Chondrocyte (in vitro differentiated cells): Measurements from ENCODE around the gene DCLRE1C. TPM values are rescaled to one million over a fixed set of nuclear protein-coding genes. Genes with fewer than 3 reads are reported as not detected.
A peak's percentile ranks its signal among the peaks of the same experiment; 100 is the strongest.
"Not testable (repeated sequence)": the region's sequence is repeated elsewhere in the genome, so short reads cannot be mapped to it uniquely, and the experiment has no call there.

Source experiments
- DNase-seq: peaks from one replicate; pipeline ENCODE4 v3.0.0; 2021; ENCODE audit warnings: mixed read lengths, low spot score
- H3K27ac Mint-ChIP-seq: one replicate; pipeline ENCODE4 v1.8.0; 2021; ENCODE audit warnings: mild to moderate bottlenecking, moderate library complexity, mixed read lengths; ENCODE audit not compliant: unreplicated experiment
- H3K27me3 Mint-ChIP-seq: 2 replicates; pipeline ENCODE4 v1.8.0; 2021; ENCODE audit warnings: low read depth, mixed read lengths
- H3K36me3 Mint-ChIP-seq: 2 replicates; pipeline ENCODE4 v1.8.0; 2021; ENCODE audit warnings: low read depth, mixed read lengths
- H3K4me1 Mint-ChIP-seq: 2 replicates; pipeline ENCODE4 v1.8.0; 2021; ENCODE audit warnings: low read depth, mild to moderate bottlenecking, mixed read lengths
- H3K4me3 Mint-ChIP-seq: one replicate; pipeline ENCODE4 v1.8.0; 2021; ENCODE audit warnings: mild to moderate bottlenecking, moderate library complexity, mixed read lengths; ENCODE audit not compliant: unreplicated experiment
- H3K9me3 Mint-ChIP-seq: 2 replicates; pipeline ENCODE4 v1.8.0; 2021; ENCODE audit warnings: low read depth, mixed read lengths
- total RNA-seq: library from RNA; stranded (reverse); gene quantifications from 3 replicates; pipeline ENCODE4 v1.2.1, GENCODE V29; 2021
- TF ChIP-seq, protein P1 (sequence below): fragments of 200-600 bp; sonication (generic); IDR thresholded peaks from 2 replicates; pipeline ENCODE4 v1.5.0; 2021; ENCODE audit warnings: antibody characterized with exemption, mild to moderate bottlenecking, moderate library complexity

Gene DCLRE1C
- total RNA-seq, 1 donor from 2014 or later: 7.4 TPM

DNA sequence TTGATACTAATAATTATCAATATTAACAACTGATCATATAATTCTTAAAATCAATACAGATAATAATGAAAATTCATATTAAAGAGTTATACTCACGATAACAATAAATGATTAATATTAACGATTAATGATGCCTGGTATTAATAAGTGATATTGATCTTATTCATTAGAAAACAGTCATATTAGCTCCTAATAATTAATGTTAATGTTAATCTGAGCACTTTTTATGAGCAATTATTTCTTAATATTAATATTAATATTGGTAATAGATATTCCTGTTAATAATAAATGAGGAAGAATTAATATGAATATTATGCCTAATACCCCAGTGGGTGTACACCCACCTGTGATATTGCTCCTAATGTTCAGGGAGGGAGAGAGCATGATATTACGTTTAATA is 28.8 kb upstream of the DCLRE1C start:
- H3K27me3 Mint-ChIP-seq: no peaks in the 10 kb centered on the region
- no peaks in the 10 kb centered on the region for H3K9me3 Mint-ChIP-seq
- H3K36me3 Mint-ChIP-seq: no peaks in the 10 kb centered on the region
- no peak for DNase-seq
- H3K4me1 Mint-ChIP-seq: no peaks in the 10 kb centered on the region
- H3K4me3 Mint-ChIP-seq: no peak overlapping the region
- no peak overlapping the region for H3K27ac Mint-ChIP-seq
- TF ChIP-seq, protein P1, sequence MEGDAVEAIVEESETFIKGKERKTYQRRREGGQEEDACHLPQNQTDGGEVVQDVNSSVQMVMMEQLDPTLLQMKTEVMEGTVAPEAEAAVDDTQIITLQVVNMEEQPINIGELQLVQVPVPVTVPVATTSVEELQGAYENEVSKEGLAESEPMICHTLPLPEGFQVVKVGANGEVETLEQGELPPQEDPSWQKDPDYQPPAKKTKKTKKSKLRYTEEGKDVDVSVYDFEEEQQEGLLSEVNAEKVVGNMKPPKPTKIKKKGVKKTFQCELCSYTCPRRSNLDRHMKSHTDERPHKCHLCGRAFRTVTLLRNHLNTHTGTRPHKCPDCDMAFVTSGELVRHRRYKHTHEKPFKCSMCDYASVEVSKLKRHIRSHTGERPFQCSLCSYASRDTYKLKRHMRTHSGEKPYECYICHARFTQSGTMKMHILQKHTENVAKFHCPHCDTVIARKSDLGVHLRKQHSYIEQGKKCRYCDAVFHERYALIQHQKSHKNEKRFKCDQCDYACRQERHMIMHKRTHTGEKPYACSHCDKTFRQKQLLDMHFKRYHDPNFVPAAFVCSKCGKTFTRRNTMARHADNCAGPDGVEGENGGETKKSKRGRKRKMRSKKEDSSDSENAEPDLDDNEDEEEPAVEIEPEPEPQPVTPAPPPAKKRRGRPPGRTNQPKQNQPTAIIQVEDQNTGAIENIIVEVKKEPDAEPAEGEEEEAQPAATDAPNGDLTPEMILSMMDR: no peak

DNA sequence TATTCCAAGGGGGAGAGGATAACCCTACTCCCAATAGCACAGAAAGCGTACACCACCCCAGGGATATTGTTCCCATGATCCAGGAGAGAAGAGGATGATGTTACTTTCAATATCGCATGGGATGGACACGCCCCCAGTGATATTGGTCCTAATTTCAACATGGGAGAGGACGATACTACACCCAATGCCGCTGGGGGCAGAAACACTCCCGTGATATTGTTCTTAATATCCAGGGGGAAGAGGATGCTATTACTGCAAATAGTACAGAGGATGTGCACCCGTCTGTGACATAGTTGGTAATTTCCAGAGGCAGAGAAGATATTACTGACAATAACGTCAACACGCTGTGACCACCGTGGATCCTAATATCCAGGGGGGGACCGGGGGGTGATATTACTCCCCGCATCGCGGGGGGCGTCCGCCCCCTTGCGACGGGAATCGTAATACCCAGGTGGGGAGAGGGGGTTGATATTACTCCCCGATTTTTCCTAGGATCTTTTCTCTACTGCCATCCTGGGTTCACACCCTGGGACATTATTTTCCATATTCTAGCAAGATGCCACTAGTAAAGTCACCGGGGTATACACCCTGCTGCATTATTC is 21.9 kb upstream of the DCLRE1C start:
- H3K4me1 Mint-ChIP-seq: no peaks in the 10 kb centered on the region
- H3K4me3 Mint-ChIP-seq: no peak overlapping the region
- no peaks in the 10 kb centered on the region for H3K36me3 Mint-ChIP-seq
- no peak for DNase-seq
- peaks cover 8% of the 10 kb centered on the region for H3K27me3 Mint-ChIP-seq
- H3K27ac Mint-ChIP-seq: no peak overlapping the region
- TF ChIP-seq, protein P1: peak; percentile 43
- no peaks in the 10 kb centered on the region for H3K9me3 Mint-ChIP-seq

DNA sequence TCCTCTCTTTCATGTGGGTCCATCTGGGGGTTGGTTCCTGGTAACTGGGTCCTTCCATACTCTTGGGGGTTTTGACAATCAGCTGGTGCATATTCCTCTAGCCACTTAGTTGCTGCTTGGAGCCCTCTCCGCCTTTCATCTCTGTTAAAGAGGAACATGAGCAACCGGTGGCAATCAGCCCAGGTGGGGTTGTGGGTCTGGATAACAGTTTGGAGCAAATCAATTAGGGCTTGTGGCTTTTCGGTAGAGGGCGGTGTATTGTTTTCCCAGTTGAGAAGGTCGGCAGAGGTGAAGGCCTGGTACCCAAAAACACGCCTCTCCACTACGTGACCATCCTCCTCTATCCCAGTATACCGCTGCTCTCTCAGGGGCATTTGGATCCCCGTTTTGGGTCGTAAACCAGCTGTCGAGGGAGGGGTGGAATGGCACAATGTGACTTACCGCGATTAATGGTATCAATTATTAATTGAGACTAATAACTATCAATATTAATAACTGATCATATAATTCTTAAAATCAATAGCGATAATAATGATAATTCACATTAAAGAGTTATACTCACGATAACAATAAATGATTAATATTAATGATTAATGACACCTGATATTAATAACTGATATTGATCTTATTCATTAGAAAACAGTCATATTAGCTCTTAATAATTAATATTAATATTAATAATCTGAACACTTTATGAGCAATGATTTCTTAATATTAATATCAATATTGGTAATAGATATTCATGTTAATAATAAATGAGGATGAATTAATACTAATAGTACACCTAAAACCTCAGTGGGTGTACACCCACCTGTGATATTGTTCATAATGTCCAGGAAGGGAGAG is 20.5 kb upstream of the DCLRE1C start:
- not testable (repeated sequence) for H3K9me3 Mint-ChIP-seq, H3K4me1 Mint-ChIP-seq, DNase-seq, H3K36me3 Mint-ChIP-seq, H3K27me3 Mint-ChIP-seq, H3K4me3 Mint-ChIP-seq, H3K27ac Mint-ChIP-seq

DNA sequence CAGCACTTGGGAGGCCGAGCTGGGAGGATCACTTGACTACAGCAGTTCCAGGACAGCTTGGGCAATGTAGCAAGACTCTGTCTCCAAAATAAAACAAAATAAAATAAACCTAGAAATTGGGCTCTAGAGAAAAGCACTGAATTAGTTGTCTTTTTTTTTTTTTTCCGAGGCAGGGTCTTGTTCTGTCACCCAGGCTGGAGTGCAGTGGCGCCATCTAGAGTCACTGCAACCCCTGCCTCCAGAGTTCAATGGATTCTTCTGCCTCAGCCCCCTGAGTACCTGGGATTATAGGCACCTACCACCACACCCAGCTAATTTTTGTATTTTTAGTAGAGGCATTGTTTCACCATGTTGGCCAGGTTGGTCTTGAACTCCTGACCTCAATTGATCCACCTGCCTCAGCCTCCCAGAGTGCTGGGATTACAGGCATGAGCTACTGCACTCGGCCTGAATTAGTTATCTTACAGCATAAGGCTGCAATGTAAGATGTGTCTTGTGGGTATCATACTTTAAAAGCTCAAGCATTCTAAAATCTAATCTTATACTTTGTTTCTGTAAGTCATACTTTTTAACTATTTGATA is 18.1 kb upstream of the DCLRE1C start:
- H3K9me3 Mint-ChIP-seq: no peaks in the 10 kb centered on the region
- TF ChIP-seq, protein P1: peak; percentile 73
- no peaks in the 10 kb centered on the region for H3K36me3 Mint-ChIP-seq
- DNase-seq: no peak
- H3K4me3 Mint-ChIP-seq: no peak overlapping the region
- H3K4me1 Mint-ChIP-seq: no peaks in the 10 kb centered on the region
- peaks cover 8% of the 10 kb centered on the region for H3K27me3 Mint-ChIP-seq
- H3K27ac Mint-ChIP-seq: no peak overlapping the region

DNA sequence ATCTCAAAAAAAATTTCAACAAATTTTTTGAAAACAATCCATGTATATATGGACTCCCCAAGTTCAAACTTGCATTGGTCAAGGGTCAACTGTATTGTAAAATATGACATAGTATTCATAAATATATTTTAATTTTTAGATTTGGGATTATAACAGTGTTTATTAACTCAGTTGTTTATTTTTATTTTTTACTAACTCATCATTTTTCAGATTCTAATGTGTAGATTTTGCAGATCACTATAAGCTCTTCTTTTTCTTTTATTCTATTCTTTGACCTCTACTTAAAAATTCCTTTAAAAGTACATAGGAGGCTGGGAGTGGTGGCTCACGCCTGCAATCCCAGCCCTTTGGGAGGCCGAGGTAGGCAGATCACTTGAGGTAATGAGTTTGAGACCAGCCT is 14.0 kb upstream of the DCLRE1C start:
- H3K9me3 Mint-ChIP-seq: no peaks in the 10 kb centered on the region
- no peak overlapping the region for H3K27ac Mint-ChIP-seq
- no peaks in the 10 kb centered on the region for H3K27me3 Mint-ChIP-seq
- TF ChIP-seq, protein P1: no peak
- no peak overlapping the region for H3K4me3 Mint-ChIP-seq
- H3K36me3 Mint-ChIP-seq: no peaks in the 10 kb centered on the region
- DNase-seq: no peak
- no peaks in the 10 kb centered on the region for H3K4me1 Mint-ChIP-seq
